Activated CD8-positive, alpha-beta memory T cell treated with anti-CD3 and anti-CD28 coated beads for 48 hours (primary cell): ENCODE measurements around the gene PFDN1.

ENCODE experiments used
- DNase-seq, 3 experiments: peaks; one replicate each; pipeline ENCODE4 v3.0.0-alpha.2; 2020; ENCODE audit warnings: low read depth in 2 of 3, low spot score in 2 of 3

Gene PFDN1

GRCh38 chr5:140298183-140298601 lies 4.7 kb downstream of the PFDN1 start:
- no peak for DNase-seq

DNA sequence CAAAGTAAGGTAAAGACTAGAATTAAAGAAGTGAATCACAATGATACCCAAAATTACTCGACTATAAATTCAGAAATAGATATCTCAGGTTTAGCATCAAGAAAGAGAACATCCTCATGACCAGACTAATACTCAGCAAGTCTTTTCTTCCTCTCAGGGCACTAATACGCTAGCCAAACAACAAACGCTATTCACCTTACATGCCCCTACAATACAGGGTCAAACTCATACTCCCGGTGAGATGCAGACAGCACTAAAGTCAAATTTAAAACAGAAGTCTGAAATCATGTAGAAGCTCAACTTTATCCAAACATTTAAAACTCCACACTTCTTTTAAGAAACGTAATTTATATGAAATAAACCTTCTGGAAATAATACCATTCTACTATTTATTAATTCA lies 5.6 kb downstream of the PFDN1 start:
- no peak for DNase-seq

GRCh38 chr5:140296289-140296688 lies 6.6 kb downstream of the PFDN1 start:
- DNase-seq = no peak

DNA sequence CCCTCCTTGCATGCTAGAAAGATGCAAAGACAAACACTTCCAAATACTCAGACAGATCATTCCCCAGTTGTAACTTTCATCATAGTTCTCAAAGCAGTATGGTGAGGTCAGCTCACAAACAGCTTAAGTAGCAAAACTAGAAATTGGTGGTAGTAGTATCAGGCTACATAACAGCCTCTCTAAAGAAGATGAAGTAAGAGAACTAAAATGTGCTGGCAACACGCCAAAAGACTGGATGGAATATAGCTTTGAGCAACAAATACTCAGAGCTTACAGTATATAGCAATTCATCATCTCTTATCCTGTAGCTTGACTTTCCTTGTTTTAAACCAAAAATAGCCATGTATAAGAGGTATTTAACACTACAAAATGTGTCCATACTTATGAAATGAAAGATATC lies 7.5 kb downstream of the PFDN1 start:
- no peak for DNase-seq

- no peak for DNase-seq
These were observed 8.1 kb downstream of the PFDN1 start for GRCh38 chr5:140294753-140295152.

GRCh38 chr5:140293849-140294100 lies 9.1 kb downstream of the PFDN1 start:
- DNase-seq = no peak

DNA sequence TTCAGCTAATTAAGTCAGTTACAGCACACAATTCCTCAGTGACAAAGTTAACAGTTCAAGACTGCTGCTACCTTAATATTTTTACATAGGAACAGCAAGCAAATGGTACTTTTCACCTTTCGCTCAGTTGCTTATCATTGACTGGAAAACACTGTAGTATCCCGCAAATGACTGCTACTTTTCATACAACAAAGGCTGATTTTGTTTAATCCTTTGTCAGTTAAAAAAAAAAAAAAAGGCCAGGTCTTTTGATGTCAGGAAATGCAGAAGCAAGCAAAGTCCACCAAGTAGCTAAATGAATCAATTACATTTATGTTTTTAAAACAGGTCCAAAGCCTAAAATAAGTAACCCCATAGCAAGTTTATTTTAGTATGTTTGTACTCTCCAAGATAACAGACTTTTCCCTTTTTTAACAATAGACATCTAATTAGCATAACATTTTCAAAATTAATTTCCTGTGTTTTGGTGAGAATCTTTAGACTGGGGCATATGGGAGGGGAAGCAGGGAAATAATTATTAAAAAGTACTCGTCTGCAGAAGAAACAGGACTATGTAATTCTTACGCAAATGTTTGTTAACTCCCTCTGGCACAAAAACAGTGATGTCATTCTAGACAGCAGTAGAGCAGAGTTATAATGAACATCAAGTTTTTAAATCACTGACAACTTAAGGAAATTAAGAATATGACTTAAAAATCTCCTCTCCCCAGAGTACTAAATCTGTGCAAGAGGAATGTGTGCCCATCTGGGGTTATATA lies 9.6 kb downstream of the PFDN1 start:
- DNase-seq = no peak

DNA sequence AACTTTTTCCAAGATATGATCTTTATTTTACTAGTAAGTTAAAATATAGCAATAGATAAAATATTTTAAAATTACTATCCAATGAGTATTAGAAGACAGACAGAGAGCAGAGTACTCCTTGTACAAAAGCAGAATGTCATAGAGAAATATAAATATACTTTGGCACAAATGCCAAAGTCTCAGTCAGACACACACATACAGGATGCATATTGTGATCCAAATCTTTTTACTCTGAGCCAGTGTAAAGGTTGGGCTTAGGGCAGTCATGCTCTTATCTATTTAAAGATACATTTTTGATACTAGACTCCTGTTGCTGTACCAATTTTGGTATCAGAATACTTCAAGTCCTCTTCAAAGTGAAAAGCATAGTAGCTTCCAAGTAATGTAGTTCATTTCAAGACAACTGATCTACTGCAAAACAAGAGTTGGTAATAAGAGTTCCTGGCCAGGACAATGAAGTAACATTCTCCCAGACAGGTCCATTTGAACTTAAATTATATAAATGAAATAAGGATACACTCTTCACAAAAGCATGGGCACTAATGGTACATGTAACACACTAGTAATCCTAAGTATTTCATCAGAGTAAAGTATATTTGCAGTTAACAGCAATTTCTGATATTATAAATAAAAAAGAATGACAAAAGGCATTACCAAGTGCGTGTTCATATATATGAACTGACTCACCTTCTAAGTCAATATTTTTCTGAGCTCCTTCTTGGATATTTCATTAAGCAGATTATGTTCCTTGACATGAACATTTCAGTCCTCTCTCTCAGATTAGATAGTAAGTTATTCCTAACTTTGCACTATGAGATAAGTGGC lies 10.5 kb downstream of the PFDN1 start:
- no peak for DNase-seq

DNA sequence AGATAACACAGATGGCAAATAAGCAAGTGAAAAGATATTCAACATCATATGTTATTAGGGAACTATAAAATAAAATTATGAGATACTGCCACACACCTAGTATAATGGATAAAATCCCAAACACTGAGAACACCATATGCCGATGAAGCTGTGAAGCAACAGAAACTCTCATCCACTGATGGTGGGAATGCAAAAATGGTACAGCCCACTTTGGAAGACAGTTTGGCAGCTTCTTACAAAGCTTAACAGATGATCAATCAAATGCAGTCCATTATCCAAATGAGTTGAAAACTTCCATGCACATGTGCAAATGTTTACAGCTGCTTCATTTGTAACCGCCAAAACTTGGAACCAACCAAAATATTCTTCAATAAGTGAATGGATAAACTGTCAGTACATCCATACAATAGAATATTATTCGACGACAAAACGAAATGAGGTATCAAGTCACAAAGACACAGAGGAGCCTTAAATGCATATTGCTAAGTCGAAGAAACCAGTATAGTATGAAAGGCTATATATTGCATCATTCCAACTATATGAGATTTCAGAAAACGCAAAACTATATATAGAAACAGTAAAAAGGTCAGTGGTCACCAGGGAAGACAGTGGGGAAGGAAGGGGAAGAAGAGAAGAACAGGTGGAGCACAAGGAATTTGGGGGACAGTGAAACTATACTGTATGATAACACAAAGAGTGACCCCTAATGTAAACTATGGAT lies 14.9 kb downstream of the PFDN1 start:
- no peak for DNase-seq

DNA sequence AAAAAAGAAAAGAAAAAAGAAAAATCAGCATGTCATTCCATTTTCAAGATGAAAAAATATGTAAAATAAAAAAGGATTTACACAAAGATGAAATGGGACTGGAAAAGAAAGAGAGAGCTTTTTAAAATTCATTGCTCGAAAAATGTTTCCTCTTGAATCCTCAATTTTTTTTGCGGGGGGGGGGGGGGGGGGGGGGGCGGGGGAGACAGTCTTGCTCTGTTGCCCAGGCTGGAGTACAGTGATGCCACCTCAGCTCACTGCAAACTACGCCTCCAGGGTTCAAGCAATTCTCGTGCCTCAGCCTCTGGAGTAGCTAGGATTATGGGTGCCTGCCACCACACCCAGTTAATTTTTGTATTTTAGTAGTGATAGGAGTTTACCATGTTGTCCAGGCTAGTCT lies 16.5 kb downstream of the PFDN1 start:
- DNase-seq = no peak

DNA sequence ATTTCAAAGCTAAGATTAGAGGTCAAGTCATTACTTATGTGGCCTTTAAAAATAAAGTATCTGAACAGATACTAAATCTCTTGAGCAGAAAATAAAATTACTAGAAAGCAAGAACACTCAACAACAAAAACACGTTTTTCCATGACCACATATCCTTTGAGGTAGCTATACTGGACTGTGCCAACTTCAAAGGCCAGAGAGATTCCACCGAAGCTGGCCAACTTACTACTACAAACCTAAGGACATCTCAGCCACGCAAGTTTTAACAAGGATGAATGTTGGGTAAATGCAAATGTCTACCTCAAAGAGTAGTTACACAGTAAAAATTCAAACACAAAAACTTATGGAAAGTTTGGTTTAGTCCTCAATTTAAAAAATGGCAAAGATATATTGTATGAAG lies 18.9 kb downstream of the PFDN1 start:
- no peak for DNase-seq

GRCh38 chr5:140282266-140282665 lies 20.6 kb downstream of the PFDN1 start:
- DNase-seq = no peak

GRCh38 chr5:140275837-140276236 lies 27.1 kb downstream of the PFDN1 start:
- DNase-seq = no peak

DNA sequence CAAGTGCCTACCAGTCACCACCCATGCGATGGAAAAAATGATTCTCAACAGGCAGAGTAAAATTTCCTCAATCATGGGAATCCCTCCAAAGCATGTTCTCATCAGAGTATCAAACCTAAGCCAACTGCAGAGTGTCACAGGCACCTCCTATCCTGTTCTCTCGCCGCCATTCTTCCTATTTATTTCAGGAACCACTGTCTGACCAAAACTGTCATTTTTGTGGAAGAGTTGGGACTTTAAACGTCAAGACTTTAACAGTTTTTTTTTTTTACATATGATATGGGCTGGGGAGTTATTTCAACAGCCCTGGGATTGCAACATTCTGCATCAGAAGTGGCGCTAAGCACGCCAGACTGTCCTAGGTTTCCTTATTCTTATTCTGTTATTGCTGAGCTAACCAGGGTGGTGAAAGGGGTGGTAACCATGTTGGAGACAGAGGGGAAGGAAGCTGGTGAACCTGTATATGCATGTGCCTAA lies 29.5 kb downstream of the PFDN1 start:
- DNase-seq = no peak

GRCh38 chr5:140270008-140270407 lies 32.9 kb downstream of the PFDN1 start:
- DNase-seq = no peak

GRCh38 chr5:140267559-140268018 lies 35.3 kb downstream of the PFDN1 start:
- DNase-seq = no peak

- DNase-seq = no peak
These were observed 35.7 kb downstream of the PFDN1 start for GRCh38 chr5:140267201-140267540.

DNA sequence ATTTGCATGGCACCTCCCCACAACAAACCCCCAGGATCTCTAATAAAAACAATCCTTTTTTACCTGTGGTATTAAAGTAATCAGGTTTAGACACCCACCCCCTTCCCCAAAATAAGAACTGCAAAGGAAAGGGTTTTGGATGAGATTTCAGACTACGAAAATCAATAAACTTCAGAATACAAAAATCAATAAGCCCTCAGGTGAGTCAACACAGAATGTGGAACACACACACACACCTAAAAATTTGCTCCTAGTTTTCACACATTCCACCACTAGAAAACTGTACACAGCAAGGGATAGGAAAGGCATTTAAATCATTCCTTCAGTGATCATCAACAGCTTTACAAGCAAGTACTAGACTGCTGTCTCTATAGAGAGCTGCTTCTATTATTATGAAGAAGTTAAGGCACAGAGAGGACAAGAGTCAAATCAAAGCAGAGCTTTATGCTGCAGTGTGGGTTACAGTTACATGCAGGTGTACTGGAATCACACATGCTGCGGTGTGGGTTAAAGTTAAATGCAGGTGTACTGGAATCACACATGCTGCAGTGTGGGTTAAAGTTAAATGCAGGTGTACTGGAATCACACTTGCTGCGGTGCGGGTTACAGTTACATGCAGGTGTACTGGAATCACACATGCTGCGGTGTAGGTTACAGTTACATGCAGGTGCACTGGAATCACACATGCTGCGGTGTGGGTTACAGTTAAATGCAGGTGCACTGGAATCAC lies 36.3 kb downstream of the PFDN1 start:
- no peak for DNase-seq

GRCh38 chr5:140265845-140266244 lies 37.1 kb downstream of the PFDN1 start:
- DNase-seq = no peak

- DNase-seq = no peak
These were observed 40.1 kb downstream of the PFDN1 start for GRCh38 chr5:140262839-140263238.

DNA sequence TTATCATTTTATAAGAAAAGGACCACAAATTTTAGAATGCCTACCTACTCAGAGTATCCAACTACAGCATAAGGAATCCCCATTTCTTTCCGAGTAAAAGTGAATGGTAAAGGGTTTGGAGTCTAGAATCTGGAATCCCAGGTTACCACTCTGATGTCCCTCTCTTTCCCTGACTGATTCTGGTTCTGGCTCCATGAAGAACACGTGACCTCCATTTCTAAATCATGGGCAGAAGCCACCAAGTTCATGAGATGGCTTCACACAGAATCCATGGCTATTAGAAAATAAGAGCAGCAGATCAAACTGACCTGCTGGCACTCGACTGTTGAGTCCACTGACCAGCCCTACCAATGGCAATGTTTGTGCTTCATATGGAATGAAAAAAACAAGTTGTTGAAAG lies 40.7 kb downstream of the PFDN1 start:
- no peak for DNase-seq
